HG02981 (cell line): ENCODE data around the gene PALD1.
A peak's percentile ranks its signal among the peaks of the same experiment; 100 is the strongest.
"Not testable (repeated sequence)": the region's sequence is repeated elsewhere in the genome, so short reads cannot be mapped to it uniquely, and the experiment has no call there.

Experiments
- ATAC-seq: cut with Tn5 transposase; IDR thresholded peaks from one replicate; pipeline ENCODE4 v1.9.1; 2021; ENCODE audit warnings: mild to moderate bottlenecking, moderate library complexity; ENCODE audit not compliant: unreplicated experiment

PALD1 gene

GRCh38 chr10:70481831-70482530, 3.4 kb downstream of the PALD1 start:
- ATAC-seq, result no peak

- no peak for ATAC-seq
Observed at GRCh38 chr10:70482982-70483760, 4.6 kb downstream of the PALD1 start.

GRCh38 chr10:70483872-70484271, 5.3 kb downstream of the PALD1 start:
- ATAC-seq, result not testable (repeated sequence)

GRCh38 chr10:70487824-70488223, 9.3 kb downstream of the PALD1 start:
- no peak for ATAC-seq

GRCh38 chr10:70490142-70490541, 11.6 kb downstream of the PALD1 start:
- ATAC-seq, result no peak

GRCh38 chr10:70491614-70492013, 13.0 kb downstream of the PALD1 start:
- ATAC-seq, result no peak

GRCh38 chr10:70492786-70493659, 14.5 kb downstream of the PALD1 start:
- ATAC-seq, result peak; percentile 34

- peak; percentile 72 for ATAC-seq
Observed at GRCh38 chr10:70493660-70494234, 15.2 kb downstream of the PALD1 start.

GRCh38 chr10:70494536-70494935, 16.0 kb downstream of the PALD1 start:
- peak; percentile 24 for ATAC-seq

GRCh38 chr10:70494966-70495365, 16.4 kb downstream of the PALD1 start:
- ATAC-seq, result no peak

GRCh38 chr10:70495691-70496261, 17.2 kb downstream of the PALD1 start:
- no peak for ATAC-seq

GRCh38 chr10:70496341-70497119, 18.0 kb downstream of the PALD1 start:
- ATAC-seq, result no peak

GRCh38 chr10:70497120-70497545, 18.6 kb downstream of the PALD1 start:
- no peak for ATAC-seq

GRCh38 chr10:70498970-70499835, 20.6 kb downstream of the PALD1 start:
- ATAC-seq, result no peak

GRCh38 chr10:70499836-70500167, 21.2 kb downstream of the PALD1 start:
- no peak for ATAC-seq

GRCh38 chr10:70500368-70500767, 21.8 kb downstream of the PALD1 start:
- no peak for ATAC-seq

- ATAC-seq, result no peak
Observed at GRCh38 chr10:70500812-70501301, 22.3 kb downstream of the PALD1 start.

GRCh38 chr10:70502406-70502805, 23.8 kb downstream of the PALD1 start:
- no peak for ATAC-seq

GRCh38 chr10:70503776-70504175, 25.2 kb downstream of the PALD1 start:
- ATAC-seq, result no peak
